HL-60/S4 (cell line): Measurements from ENCODE around the gene TFF1.

Experiments used
- in situ Hi-C: fragments of 300-500 bp; cut with MboI; formaldehyde crosslinking; loops from 2 replicates; pipeline ENCODE4 v1.14.3; 2022; ENCODE audit warnings: low sequenced_read_pairs

TFF1 gene

DNA sequence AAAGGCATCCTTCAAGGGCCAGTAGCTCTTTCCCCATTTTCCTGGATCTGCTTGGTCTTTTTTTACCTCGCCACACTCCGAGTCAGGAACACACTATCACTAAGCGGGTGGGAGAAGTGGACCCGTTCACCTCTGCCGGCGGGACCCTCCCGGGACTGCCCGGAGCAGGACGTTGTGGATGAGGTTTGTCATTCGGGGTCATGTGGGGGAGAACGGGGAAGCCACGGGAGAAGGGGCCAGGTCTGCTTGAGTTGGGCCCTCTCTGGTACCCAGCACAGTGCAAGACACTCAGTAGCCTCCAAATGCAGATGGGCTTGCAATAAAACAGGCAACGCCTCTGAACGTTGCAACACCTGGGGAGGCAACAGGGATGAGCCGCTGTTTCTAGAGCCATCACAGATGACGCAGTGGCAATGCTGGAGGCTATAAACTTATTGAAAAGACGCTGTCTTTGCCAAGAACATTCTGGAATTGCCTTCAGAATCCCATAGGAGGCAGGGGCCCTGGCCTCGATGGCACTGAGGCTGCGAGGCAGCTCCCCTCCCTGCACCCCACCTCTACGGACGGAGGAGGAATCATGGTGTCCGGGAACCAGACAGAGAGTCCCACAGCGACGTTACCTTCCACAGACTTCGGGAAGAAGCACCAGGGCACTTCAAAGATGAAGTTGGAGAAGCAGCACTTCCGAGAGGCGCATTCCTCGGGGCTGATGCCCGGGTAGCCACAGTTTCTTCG is 19.3 kb downstream of the TFF1 start:
- in situ Hi-C loops = no loop called here

DNA sequence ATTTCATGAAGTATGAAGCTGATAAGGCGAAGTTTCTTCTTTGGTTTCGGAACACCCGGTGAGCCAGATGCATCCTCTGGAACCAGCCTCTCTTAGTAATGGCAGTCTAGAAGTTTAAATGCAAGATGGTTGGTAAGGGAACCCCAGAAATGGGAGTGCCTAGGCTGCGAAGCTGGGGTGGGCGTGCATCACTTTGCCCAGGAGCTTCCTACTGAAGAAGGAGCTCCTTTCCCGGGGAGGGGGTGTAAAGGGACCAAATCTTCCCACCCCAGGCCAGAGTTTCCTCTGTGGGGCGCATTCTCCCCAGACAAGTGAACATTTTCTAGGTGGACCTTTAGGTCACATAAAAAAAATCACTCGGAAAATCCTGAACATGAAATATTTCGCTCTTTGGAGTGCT is 19.9 kb downstream of the TFF1 start:
- in situ Hi-C loops = no loop called here

DNA sequence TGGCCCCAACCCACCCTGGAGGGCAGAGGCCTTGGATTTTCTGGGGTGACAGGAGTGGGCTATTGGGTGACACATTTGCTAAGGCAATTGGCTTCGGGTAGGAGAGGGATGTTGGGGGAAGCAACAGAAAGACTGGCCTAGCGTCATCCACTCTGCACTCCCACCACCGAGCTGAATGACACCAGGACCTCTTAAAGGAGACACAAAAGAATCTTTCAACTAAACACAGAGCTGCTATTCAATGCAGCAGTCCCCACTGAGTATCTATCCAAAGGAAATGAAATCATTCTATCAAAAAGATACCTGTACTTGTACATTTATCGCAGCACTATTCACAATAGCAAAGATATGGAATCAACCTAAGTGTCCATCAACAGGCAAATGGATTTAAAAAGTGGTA is 21.7 kb downstream of the TFF1 start:
- in situ Hi-C loops = no loop called here

DNA sequence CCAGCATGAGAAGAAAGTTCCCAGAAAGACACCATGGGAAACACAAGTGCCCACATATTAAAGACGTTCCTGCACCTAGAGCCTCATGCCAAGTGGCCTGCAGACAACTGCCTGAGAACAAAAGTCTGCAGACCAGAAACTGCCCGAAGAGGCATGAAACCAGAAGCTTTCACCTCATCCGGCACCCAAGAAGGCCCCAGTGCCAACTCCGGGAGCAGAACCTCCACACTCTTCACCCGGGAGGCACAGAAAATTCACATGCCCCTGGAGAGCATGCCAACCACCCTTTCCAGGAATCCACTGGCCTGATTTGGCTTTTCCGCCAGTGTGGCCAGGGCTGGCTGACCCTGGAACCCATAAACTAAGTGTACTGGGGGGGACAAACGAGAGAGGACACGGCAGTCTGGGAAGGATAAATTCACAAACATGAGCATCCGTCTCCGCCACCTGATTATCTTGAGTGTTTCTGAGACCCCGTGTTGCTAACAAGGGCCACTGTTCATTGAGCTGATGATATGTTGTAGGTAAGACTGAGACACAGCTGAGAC is 22.3 kb downstream of the TFF1 start:
- in situ Hi-C loops = no loop called here

DNA sequence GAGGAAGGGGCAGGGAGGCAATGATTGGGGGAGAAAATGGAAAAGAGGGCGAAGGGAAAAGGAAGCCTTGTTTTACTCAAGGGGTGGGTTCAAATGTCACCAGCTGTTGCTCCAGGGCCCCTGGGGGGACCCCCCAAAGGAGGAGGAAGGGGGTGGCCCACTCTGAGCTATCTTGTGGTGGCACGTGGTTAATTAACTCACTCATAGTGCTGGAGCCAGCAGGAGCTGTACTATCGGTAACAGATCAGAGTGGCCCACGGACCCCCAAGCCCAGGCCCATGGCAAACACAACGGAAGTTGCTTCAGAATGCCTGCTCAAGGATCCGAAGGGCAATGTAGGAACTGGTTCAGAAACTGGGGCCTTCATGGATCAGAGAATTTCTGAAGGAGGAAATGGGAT is 22.8 kb downstream of the TFF1 start:
- in situ Hi-C loops = no loop called here

DNA sequence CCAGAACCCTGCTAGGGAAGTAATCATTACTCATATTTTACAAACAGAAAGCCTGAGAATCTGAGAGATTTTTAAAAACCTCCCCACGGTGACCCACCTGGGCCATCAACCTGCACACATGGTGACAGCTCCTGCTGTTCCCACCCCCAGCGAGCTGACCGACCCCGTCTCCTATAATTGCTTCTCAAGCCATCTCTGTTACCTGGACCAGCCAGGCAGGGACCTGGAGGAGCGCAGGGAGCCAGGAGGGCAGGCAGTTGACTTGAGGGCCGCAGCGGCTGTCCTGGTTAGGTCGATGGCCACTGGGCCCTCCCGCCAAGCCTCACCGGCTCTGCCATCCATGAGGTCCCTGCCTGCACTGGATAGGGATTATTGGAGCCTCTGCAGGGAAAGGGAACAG is 23.2 kb downstream of the TFF1 start:
- in situ Hi-C loops = no loop called here

DNA sequence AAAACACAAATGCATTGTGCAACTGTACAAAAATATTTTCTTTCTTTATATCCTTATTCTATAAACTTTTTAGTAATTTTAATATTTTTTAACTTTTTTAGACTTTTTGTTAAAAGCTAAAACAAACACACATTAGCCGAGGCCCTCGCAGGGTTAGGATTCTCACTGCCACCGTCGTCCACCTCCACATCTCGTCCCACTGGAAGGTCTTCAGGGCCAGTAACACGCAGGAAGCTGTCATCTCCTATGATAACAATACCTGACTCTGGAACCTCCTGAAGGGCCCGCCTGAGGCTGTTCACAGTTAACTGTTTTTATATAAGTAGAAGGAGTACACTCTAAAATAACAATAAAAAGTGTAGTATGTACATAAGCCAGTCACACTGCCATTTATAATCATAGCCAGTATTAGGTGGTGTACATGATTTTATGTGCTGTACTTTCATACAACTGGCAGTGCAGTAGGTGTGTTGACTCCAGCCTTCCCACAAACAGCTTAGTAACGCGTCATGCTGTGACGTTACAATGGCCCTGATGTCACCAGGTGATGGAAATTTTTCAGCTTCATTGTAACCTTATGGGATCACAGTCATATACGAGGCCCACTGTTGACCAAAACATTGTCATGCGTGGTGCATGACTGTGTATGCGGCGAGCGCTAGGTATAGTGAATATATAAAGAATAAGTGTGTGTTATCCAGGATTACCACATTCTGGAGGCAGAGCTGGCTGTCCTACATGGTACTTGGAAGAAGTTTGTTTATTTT is 24.4 kb downstream of the TFF1 start:
- in situ Hi-C loops = no loop called here

DNA sequence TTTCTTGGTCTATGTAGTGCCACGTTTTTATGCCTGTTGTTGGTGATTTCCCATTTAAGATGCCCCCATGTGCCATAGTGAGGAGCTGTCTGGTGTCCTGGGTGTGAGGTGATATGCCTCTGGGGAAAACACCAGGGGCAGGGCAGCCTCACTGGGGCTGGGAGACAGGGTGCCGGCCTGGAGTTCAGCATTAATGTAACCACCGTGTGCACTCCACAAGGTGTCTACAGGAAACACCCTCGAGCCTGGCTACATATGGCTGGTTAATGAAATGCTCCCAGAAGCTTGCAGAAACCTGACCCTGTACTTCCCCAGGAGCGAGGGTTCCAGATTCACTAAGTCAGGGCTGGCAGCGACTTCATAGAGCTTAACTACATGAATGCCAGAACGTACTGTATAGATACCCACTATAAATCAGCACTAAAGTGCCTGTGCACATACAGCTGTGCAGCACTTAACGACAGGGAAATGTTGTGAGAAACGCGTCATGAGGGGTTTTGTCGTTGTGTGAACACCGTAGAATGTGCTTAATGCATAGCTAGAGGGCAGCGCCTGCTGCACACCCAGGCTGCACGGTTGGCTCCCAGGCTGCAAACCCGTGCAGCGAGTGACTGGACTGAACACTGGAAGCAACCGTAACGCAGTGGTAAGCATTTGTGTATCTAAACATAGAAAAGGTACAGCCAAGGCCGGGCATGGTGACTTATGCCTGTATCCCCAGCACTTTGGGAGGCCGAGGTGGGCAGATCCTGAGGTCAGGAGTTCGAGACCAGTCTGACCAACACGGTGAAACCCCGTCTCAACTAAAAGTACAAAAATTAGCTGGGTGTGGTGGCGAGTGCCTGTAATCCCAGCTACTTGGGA is 25.9 kb downstream of the TFF1 start:
- in situ Hi-C loops = no loop called here

DNA sequence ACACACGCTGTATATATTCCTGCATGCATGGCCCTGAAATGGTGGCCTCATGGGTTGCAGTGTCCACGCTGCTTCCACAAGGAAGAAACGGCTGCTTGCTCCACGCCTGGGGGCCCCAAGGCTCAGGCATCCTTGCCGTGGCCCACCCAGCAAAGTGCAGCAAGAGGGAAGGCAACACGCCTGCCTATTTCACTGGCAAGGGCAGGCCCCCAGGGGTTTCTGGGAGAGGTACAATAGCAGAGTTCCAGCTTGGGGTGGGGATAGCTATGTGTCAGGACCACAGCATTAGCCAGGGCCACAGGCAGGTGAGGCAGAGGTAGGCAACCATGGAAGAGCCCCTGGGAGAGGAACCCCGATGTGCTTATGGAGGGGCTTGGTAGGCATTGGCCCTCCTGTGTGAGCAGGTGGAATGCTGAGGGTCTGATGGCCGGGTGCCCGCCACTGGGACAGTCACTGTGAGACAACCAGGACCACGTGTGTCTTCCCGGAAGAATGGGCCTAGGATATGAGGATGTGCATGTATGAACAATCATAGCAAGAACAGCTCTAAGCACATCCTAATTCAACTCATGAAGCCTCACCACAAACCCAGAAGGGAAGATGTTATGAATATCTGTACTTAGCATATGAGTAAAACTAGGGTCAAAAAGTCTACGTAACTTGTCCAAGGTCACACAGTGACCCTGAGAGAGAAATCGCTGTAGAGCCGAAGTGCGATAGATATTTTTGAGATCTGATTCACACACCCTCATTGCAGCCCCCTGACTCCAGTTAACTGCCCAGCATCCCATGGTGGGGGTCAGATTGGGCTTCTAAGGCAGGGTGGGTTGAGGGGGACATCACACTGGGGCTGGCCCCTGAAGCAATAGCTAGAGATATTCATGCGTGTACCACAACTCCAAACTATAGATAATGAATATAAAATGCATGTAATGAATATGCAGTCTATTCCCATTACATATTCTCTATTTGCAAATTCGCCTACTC is 27.3 kb downstream of the TFF1 start:
- in situ Hi-C loops = no loop called here

DNA sequence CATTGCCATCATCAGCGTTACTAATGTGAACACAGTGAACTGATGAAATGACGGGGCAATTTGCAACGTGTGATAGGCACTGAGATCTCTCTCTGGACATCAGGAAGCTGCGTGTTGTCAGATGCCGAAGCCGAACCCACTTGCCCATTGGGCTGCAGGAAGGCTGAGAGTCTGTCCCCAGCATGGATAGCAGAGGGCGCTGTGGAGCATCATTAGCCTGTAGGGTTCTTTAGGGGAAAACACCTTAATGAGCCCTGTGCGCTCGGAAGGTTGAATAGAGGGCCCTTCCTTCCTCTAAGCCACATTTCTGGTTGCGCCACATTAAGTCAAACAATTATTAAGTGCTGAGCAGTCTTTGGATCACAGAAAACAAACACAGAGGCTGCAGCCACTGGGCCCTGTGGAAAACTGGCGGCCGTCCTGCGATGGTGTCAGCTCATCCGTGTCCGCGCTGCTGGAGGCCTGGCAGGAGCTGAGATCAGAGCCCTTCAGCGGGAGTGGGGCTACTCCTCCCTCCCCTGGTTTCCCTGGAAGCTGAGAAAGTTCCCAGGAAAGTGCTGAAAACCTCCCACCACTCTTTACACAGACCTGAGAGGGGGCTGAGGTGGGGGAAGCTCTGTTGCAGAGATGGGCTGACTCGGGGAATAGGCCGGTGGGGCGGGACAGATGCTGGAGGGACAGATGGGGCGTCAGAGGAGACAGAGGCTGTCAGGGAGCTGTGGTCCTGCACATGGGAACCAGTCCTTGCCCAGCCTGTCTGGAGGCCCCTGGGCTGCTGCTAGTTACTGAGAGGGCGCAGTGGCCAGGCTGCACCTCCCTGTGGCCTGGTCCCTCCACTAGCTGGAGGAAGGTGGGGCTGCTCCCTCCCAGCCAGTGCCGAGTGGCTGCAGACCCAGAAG is 28.3 kb downstream of the TFF1 start:
- in situ Hi-C loops = no loop called here

DNA sequence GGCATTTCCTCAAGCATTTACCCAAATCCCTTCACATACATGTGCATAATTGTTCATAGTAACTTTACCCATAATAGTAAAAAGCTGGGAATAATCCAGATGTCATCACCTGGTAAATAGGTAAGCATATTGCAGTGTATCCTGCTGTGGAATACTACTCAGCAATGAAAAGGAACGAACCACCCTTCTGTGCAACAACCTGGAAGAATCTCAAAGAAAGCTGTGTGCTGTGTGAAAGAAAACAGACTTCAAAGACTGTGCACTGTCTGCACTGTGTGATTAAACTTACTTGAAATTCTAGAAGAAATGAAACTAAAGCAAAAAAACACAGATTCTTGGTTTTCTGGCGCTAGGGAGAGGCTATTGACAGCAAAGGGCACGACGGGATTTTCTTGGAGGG is 29.1 kb downstream of the TFF1 start:
- in situ Hi-C loops = no loop called here

DNA sequence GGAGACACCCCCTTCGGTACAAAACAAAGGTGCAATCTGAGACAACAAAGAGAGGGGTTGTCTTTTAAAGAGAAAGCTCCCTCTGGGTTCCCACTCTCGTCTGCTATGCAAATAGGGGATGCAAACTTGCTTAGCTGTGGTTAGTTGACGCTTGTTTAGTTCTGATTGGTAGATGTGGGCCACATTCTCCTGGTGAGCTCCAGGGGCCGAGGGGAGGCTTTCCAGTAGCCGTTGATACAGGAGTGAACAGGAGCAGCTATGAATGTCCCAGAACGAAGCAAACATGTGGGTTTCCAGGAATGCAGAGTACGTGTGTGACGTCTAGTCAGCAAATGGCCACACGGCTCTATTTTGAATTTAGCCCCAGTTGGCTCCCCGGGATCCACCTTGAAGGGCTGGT is 30.3 kb downstream of the TFF1 start:
- in situ Hi-C loops = no loop called here

DNA sequence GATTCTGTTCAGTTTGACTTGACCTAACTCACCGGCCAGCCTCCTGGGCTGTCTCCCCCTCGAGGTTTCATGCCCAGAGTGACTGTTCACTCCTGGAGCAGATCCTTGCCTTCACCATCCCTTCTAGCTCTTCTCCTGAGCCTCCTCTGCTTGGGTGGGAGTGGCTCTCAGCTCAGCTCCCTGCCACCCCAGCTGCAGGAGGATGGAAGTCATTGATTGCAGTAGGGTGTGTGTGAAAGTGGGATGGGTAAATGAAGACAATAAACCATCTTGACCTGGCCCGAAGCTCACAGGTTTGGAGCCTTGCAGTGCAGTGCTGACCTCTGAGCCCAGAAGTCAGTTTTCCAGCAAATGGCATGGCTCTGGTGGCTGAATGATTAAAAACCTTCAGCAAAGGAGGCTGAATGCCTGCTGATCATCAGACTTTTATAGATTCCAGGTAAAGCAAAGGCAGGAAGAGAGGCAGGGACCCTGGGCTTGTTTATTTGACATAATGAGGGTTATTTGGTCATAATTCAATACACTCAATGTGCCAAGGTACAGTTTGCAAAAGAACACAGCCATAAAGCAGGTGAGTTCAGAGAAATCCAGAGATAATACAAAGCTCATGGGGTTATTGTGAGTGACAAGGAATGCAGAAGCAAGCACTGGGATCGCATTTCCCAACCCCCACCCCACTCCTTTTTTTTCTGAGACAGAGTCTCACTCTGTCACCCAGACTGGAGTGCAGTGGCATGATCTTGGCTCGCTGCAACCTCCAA is 33.6 kb downstream of the TFF1 start:
- in situ Hi-C loops = no loop called here

DNA sequence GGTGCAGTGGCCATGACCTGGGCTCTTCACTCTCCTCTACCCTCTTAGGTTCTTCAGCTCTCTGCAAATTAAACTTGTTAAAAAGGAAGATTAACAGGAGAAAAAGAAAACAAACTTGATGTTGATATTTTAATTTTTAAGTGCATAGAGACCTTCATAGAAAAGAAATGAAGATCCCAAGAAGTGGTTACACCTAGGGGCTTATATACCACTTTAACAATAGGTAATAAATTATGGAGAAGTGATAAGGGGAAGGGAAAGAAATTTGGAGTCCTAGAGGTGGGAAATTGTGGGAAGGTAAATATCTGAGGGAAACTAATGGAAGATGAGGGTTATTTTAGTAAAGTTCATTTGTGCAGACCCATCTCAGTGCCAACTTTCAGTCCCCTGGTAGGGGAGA is 34.7 kb downstream of the TFF1 start:
- in situ Hi-C loops = no loop called here

DNA sequence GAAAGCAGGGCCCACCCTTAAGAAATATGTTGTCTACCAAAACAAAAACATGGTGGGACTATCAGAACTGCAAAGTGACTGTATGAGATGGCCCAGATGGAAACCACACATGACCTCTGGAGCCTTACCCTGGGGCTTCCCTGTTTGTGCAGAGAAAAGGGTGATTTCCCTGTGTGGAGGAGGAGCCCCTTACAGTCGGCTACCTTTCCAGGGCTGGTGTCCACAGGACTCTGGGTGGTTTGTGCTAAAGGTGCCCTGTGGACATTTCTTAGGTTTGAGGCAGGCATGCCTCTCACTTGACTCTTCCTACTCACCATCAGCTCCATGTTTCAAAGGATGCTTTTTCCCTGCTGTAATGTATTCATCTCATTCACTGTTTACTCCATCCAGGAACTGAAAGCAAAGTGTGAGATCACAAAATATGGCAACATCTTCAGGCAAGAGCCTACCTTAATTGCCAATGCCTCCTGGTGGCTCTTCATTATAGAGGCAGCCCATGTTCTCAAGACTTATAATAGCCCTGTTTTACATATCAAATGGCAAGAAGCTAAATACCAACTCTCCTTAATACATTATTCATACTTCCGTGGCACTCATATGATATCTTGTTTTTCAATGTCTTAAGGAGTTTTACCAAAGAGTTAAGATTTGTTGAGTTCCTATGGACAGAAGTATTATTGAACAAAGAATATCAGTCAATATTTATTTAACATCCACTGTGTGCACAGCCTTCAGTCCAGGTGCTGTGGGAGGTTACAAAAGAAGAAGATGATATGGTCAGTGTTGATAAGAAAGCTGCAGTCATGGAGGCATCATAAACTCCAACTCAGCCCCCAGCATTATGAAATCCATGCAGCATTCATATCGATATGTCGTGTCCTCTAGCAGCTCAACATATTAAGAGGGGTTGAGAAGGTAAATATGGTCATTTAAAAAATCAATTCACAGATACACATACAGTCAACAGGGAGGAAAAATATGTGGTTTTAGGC is 35.7 kb downstream of the TFF1 start:
- in situ Hi-C loops = no loop called here

DNA sequence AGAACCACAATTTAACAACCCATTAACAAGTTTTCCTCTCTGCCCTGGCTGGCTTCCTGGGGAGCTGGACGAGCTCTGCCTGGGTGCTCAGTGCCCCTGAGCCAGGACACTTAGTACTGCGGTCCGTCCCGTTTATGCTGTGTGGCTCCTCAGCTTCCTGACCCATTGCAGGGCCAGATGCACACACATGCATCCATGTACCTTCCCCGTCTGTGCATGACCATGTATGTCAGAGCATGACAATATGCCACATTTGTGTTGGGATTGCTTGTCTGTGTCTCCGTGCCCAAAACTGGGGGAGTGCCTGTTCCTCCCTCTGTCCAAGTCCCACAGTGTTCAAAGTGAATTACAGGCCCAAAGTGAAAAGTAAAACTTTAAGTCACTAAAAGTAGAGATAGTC is 41.4 kb downstream of the TFF1 start:
- in situ Hi-C loops = loop anchor here (10.0 kb wide), 1 partner anchor 50 kb away; no protein-coding TSS in a partner anchor

DNA sequence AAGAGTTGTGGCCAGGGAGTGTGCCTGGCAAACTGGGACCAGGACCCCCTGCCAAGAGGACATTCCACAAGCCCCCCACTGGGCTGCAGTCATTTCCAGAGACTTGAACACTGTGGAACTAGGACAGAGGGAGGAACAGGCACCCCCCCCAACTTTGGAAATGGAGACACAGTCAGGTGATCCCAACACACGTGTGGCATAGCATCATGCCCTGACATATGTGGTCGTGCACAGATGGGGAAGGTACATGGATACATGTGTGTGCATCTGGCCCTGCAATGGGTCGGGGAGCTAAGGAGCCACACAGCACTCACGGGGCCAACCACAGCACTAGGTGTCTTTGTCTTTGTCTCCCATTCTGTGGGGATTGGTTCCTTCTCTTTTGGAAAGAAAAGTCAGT is 44.5 kb downstream of the TFF1 start:
- in situ Hi-C loops = loop anchor here (10.0 kb wide), 1 partner anchor 53 kb away; no protein-coding TSS in a partner anchor
